Thoracic aorta (tissue), 2 donors: ENCODE measurements around the gene KCNT2. TPM values are rescaled to one million over a fixed set of nuclear protein-coding genes. Genes with fewer than 3 reads are reported as not detected.

ENCODE experiments used
- ATAC-seq: fragments of 150-250 bp; one replicate; pipeline ENCODE4 v1.8.0; 2017; ENCODE audit warnings: low read depth; ENCODE audit not compliant: insufficient number of reproducible peaks, low FRiP score
- DNase-seq: peaks from one replicate; pipeline ENCODE4 v3.0.0-alpha.2; 2020; ENCODE audit warnings: low spot score
- H3K27ac ChIP-seq, 2 donors: fragments of 200-600 bp; sonication (generic); 1 replicate in 1 of 2; 2 replicates in 1 of 2; pipeline ENCODE4 v1.5.1; 2016; ENCODE audit warnings: mild to moderate bottlenecking in 2 of 2, moderate library complexity in 2 of 2
- H3K27me3 ChIP-seq: fragments of 200-600 bp; sonication (generic); replicated peaks from 2 replicates; pipeline ENCODE4 v1.6.0; 2016; ENCODE audit warnings: mild to moderate bottlenecking; ENCODE audit not compliant: insufficient read depth
- H3K36me3 ChIP-seq: fragments of 200-600 bp; sonication (generic); one replicate; pipeline ENCODE4 v1.5.1; 2016
- H3K4me1 ChIP-seq, 2 donors: fragments of 200-600 bp; sonication (generic); 1 replicate in 1 of 2; 2 replicates in 1 of 2; pipeline versions ENCODE4 v1.5.1 to v1.6.0; 2016; ENCODE audit warnings: low read depth in 2 of 2, mild to moderate bottlenecking in 1 of 2; ENCODE audit not compliant: control insufficient read depth in 1 of 2
- H3K4me3 ChIP-seq: fragments of 200-600 bp; sonication (generic); 2 replicates; pipeline ENCODE4 v1.5.1; 2016; ENCODE audit warnings: mild to moderate bottlenecking
- H3K9me3 ChIP-seq: fragments of 200-600 bp; sonication (generic); 2 replicates; pipeline ENCODE4 v1.5.1; 2016
- total RNA-seq, 2 donors: library from RNA; depleted of rRNA; stranded (reverse); fragments of >200 nt; gene quantifications; one replicate each; pipeline versions ENCODE4 v1.1.0 to v1.2.3, GENCODE V29; 2016
- TF ChIP-seq, protein P1 (sequence below): fragments of 200-600 bp; sonication (generic); IDR thresholded peaks from one replicate; pipeline ENCODE4 v1.5.1; 2019; ENCODE audit warnings: antibody characterized with exemption

Gene KCNT2
- total RNA-seq, 2 donors from 2014 or later, result 15.6 to 23.6 TPM

DNA sequence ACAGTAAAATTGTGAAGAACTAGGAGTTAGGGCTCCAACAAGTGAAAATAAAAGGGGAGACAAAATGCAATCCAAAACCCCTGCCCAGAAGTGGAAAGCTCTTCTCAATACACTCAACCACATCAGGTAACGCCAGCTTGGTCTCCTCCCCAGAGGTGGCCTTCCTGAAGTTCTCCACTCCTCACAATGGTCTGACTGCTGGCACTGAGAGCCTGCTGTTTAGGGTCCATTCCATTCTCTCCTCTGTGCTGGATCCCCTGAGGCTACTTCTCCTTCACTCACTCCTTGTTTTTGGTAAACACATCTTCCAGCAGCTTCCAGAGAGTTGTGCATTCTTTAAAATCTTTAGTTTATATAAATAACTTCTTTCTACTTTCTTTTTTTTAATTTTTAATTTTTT lies 189.5 kb downstream of the KCNT2 start:
- ATAC-seq, result no peak

DNA sequence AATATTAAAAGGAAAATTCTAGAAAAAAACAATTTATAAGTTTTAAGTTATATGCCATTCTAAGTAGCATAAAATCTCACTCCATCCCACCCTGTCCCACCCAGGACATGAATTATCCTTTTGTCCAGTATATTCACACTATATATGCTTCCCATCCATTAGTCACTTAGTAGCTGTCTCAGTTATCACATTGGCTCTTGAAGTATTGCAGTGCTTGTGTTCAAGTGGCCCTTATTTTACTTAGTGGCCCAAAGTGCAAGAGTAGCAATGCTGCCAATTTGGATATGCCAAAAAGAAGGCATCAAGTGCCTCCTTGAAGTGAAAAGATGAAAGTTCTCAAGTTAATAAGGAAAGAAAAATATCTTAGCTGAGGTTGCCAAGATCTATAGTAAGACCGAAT lies 192.3 kb downstream of the KCNT2 start:
- Histone ChIP-seq H3K4me1 (no peaks in the 10 kb centered on the region), H3K27ac (no peak overlapping the region), H3K4me3 (no peak overlapping the region), H3K36me3 (no peaks in the 10 kb centered on the region), H3K27me3 (no peaks in the 10 kb centered on the region), H3K9me3 (no peaks in the 10 kb centered on the region)
- no peak for DNase-seq
- TF ChIP-seq, protein P1, sequence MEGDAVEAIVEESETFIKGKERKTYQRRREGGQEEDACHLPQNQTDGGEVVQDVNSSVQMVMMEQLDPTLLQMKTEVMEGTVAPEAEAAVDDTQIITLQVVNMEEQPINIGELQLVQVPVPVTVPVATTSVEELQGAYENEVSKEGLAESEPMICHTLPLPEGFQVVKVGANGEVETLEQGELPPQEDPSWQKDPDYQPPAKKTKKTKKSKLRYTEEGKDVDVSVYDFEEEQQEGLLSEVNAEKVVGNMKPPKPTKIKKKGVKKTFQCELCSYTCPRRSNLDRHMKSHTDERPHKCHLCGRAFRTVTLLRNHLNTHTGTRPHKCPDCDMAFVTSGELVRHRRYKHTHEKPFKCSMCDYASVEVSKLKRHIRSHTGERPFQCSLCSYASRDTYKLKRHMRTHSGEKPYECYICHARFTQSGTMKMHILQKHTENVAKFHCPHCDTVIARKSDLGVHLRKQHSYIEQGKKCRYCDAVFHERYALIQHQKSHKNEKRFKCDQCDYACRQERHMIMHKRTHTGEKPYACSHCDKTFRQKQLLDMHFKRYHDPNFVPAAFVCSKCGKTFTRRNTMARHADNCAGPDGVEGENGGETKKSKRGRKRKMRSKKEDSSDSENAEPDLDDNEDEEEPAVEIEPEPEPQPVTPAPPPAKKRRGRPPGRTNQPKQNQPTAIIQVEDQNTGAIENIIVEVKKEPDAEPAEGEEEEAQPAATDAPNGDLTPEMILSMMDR, result no peak
- ATAC-seq, result no peak

More for the DNA sequence above, 189.5 kb downstream of the KCNT2 start:
- Histone ChIP-seq H3K4me3 (no peak overlapping the region), H3K27ac (no peak overlapping the region), H3K9me3 (no peaks in the 10 kb centered on the region), H3K4me1 (peaks cover 0 to under 1% of the 10 kb centered on the region in 2 donors), H3K36me3 (no peaks in the 10 kb centered on the region), H3K27me3 (no peaks in the 10 kb centered on the region)
- TF ChIP-seq, protein P1, result no peak
- DNase-seq, result no peak

DNA sequence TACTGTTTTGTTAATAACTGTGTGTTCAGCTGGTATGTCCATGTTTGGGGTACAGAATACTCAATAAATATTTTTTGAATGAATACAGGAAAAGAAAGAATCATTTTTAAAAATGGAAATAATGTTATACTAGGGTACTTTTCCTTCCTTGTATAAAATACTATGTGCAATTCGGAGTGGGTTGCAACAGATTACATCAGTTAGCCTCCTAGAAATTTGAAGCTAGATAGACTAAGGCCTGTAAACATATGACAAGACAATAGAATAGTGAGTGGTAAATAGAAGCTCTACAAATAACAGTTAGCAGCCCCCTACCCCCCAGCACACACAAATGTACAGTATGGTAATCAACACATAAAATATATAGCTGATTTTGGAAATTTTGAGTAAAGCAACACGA lies 195.9 kb downstream of the KCNT2 start:
- H3K4me1 ChIP-seq, result peaks cover 0 to 10% of the 10 kb centered on the region in 2 donors
- no peak overlapping the region for H3K27ac ChIP-seq
- DNase-seq (no peak), ATAC-seq (no peak)
- no peaks in the 10 kb centered on the region for H3K27me3 ChIP-seq
- no peaks in the 10 kb centered on the region for H3K9me3 ChIP-seq
- TF ChIP-seq, protein P1, result no peak
- no peaks in the 10 kb centered on the region for H3K36me3 ChIP-seq
- H3K4me3 ChIP-seq, result no peak overlapping the region

DNA sequence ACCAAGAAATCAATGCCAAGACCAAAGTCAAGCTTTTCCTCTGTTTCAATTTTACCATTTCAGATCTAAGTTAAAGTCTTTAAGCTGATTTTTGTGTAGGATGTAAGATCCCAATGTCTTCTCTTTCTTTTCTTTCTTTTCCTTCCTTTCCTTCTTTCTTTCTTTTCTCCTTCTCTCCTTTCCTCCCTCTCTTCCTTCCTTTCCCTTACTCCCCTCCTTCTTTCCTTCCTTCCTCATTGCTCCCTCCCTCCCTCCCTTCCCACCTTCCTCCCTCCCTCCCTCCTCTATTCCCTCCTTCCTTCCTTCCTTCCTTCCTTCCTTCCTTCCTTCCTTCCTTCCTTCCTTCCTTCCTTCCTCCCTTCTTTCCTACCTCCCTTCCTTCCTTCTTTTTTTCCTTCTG lies 197.5 kb downstream of the KCNT2 start:
- TF ChIP-seq, protein P1, result no peak
- DNase-seq, result no peak
- no peak for ATAC-seq

DNA sequence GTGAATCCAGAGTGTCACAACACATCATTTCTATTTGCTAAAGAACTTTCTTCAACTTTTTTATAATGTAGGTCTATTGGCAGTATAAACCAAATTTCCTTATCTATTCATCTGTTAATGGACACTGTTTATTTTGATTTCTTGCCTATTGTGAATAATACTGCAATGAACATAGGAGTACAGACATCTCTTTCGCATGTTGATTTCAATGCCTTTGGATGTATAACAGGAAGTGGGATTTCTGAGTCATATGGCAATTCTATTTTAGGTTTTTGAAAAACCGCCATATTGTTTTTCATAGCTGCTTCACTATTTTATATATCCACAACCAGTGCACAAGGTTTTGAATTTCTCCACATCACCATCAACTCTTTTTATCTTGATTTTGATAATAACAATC lies 198.7 kb downstream of the KCNT2 start:
- H3K27ac ChIP-seq, result no peak overlapping the region
- H3K4me3 ChIP-seq, result no peak overlapping the region
- no peak for DNase-seq
- no peaks in the 10 kb centered on the region for H3K27me3 ChIP-seq
- H3K9me3 ChIP-seq, result no peaks in the 10 kb centered on the region
- TF ChIP-seq, protein P1, result no peak
- no peaks in the 10 kb centered on the region for H3K36me3 ChIP-seq
- peaks cover 0 to 10% of the 10 kb centered on the region in 2 donors for H3K4me1 ChIP-seq
- no peak for ATAC-seq

More for the DNA sequence above, 197.5 kb downstream of the KCNT2 start:
- peaks cover 0 to 10% of the 10 kb centered on the region in 2 donors for H3K4me1 ChIP-seq
- H3K27me3 ChIP-seq, result no peaks in the 10 kb centered on the region
- H3K27ac ChIP-seq, result no peak overlapping the region
- H3K4me3 ChIP-seq, result no peak overlapping the region
- no peaks in the 10 kb centered on the region for H3K9me3 ChIP-seq
- no peaks in the 10 kb centered on the region for H3K36me3 ChIP-seq
